Ovary (tissue), 9 donors: ENCODE data around the gene PUS1. TPM values are rescaled to one million over a fixed set of nuclear protein-coding genes. Genes with fewer than 3 reads are reported as not detected.

ENCODE experiments used
- DNase-seq, 5 donors: peaks; one replicate each; pipeline ENCODE4 v3.0.0-alpha.2; 2019 to 2020
- H3K27ac ChIP-seq, 2 donors: fragments of 200-600 bp; one replicate each; pipeline versions ENCODE4 v1.5.1 to v1.8.0; 2019 to 2022
- H3K27me3 ChIP-seq: fragments of 200-600 bp; one replicate; pipeline ENCODE4 v1.8.0; 2022
- H3K36me3 ChIP-seq: fragments of 200-600 bp; sonication (generic); one replicate; pipeline ENCODE4 v1.5.1; 2019
- H3K4me1 ChIP-seq: one replicate; pipeline ENCODE4 v1.8.1; 2013; ENCODE audit warnings: mild to moderate bottlenecking, moderate library complexity; ENCODE audit not compliant: insufficient read depth
- H3K4me3 ChIP-seq: fragments of 200-600 bp; sonication (generic); one replicate; pipeline ENCODE4 v1.5.1; 2017
- H3K9me3 ChIP-seq, 2 donors: fragments of 200-600 bp in 1 of 2; sonication (generic) in 1 of 2; one replicate each; pipeline versions ENCODE4 v1.5.1 to v1.8.1; 2013 to 2019; ENCODE audit warnings: mild to moderate bottlenecking in 1 of 2, moderate library complexity in 1 of 2
- EP300 ChIP-seq: sonication (generic); formaldehyde crosslinking; IDR thresholded peaks from one replicate; pipeline ENCODE4 v1.6.1; 2017; ENCODE audit warnings: antibody characterized with exemption
- POLR2A ChIP-seq: fragments of 450-650 bp; IDR thresholded peaks from one replicate; pipeline ENCODE4 v1.6.1; 2017; ENCODE audit warnings: antibody characterized with exemption, mild to moderate bottlenecking, moderate library complexity
- WGBS, 3 donors: extraction: QIAGEN DNeasy Blood & Tissue Kit in 1 of 3; methylation state at CpG; one replicate each; pipeline versions ENCODE4 v1.1.5 to v1.1.7; 2013 to 2017; 5-methylcytosine and 5-hydroxymethylcytosine counted together
- intact Hi-C, 4 donors: fragments of 100-400 bp; cut with DNase I; formaldehyde crosslinking; loops; one replicate each; pipeline versions ENCODE4 v1.11.0 to v1.15.1; 2022 to 2023
- polyA plus RNA-seq, 2 donors: library from polyadenylated mRNA; stranded (reverse); fragments of 200-250 nt in 1 of 2; fragments of 350-450 nt in 1 of 2; fragmentation: Illumina TruSeq in 1 of 2; extraction: RNeasy Lipid Tissue Mini Kit (QIAGEN cat#74804) in 1 of 2; gene quantifications; one replicate each; pipeline ENCODE4 v1.2.3, GENCODE V29; 2013 to 2014
- total RNA-seq, 7 donors: library from RNA; depleted of rRNA in 2 of 7; stranded (reverse); fragments of >200 nt in 2 of 7; fragmentation: NEBNext Ultra II Directional in 3 of 7; extraction: Animal tissue kit (Norgen Biotek cat#: 25700) in 3 of 7; gene quantifications; one replicate each; pipeline versions ENCODE4 v1.1.0 to v1.2.4, GENCODE V29; 2016 to 2023
- TF ChIP-seq, protein P1 (sequence below), 3 donors: fragments of 450-650 bp in 2 of 3; fragments of 200-600 bp in 1 of 3; IDR thresholded peaks; one replicate each; pipeline versions ENCODE4 v1.5.1 to v1.8.0; 2016 to 2022; ENCODE audit warnings: antibody characterized with exemption in 3 of 3, mild to moderate bottlenecking in 1 of 3
- donor health status: DM: no; HTN: no; CAD: no; lungs with moderate emphysema.
- donor health status: DM: no; HTN: no; CAD: no.
- donor health status: Bipolar disorder and iron deficiency.
- donor health status: DM: yes; HTN: yes; CAD: no.
- donor health status: DM: no; HTN: no; CAD: no.
- donor health status: DM: yes; HTN: yes; CAD: no.

PUS1 gene
- total and polyA plus RNA-seq, 9 donors: 3.5 to 34.7 (median 15.9) TPM

DNA sequence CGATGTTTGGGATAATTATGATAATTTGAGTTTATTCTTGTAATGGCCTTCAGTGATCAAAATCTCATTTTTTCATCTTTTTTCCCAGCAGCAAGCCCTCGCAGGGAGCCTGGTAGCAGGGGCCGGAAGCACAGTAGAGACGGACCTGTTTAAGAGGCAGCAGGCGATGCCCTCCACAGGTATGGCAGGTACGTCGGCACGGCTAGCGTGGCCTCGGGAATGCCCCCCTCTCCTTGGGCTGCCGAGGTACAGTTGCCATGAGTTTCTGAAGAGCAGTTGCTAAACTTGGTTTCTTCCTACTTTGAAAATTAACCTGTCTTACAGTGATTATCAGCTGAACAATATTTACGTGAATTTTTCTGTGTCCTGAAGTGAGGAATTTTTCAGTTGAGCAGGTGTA lies 50.5 kb downstream of the PUS1 start:
- intact Hi-C loops: no loop called here
- Histone ChIP-seq H3K4me1 (peaks cover 1% of the 10 kb centered on the region), H3K36me3 (no peaks in the 10 kb centered on the region), H3K27me3 (no peaks in the 10 kb centered on the region), H3K4me3 (no peak overlapping the region), H3K9me3 (no peaks in the 10 kb centered on the region), H3K27ac (no peak overlapping the region)
- no peak for TF ChIP-seq EP300
- TF ChIP-seq POLR2A: no peak
- TF ChIP-seq, protein P1, sequence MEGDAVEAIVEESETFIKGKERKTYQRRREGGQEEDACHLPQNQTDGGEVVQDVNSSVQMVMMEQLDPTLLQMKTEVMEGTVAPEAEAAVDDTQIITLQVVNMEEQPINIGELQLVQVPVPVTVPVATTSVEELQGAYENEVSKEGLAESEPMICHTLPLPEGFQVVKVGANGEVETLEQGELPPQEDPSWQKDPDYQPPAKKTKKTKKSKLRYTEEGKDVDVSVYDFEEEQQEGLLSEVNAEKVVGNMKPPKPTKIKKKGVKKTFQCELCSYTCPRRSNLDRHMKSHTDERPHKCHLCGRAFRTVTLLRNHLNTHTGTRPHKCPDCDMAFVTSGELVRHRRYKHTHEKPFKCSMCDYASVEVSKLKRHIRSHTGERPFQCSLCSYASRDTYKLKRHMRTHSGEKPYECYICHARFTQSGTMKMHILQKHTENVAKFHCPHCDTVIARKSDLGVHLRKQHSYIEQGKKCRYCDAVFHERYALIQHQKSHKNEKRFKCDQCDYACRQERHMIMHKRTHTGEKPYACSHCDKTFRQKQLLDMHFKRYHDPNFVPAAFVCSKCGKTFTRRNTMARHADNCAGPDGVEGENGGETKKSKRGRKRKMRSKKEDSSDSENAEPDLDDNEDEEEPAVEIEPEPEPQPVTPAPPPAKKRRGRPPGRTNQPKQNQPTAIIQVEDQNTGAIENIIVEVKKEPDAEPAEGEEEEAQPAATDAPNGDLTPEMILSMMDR (IDR thresholded peaks at IDR 0.05): no peak
- DNase-seq: no peak
- 84 to 90% (median 90%) methylated on average over 12 of the region's 12 CpGs for WGBS, 3 donors

DNA sequence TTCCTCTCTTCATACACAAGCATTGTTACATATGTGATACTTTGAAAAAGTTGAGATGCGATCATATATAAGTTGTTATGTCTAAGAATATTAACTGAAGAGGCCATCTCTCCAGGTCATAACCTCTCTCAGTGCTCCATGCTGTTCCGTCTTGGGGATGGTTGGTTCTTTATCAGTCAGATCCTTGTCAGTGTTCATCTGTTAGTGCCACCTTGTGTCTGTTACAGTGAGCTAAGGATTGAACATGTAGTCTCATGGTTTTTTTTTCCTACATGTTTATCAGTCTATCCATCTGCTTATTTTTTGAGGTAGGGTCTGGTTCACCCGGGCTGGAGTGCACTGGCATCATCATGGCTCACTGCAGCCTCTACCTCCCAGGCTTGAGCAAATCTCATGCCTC lies 51.2 kb downstream of the PUS1 start:
- Histone ChIP-seq H3K4me3 (no peak overlapping the region), H3K36me3 (no peaks in the 10 kb centered on the region), H3K9me3 (no peaks in the 10 kb centered on the region), H3K27me3 (no peaks in the 10 kb centered on the region), H3K27ac (no peak overlapping the region), H3K4me1 (peaks cover 1% of the 10 kb centered on the region)
- WGBS, 3 donors: 81 to 85% (median 84%) methylated on average over 3 of the region's 3 CpGs
- TF ChIP-seq EP300: no peak
- TF ChIP-seq, protein P1 (IDR thresholded peaks at IDR 0.05): no peak
- no peak for TF ChIP-seq POLR2A
- DNase-seq: no peak
- intact Hi-C loops: no loop called here

DNA sequence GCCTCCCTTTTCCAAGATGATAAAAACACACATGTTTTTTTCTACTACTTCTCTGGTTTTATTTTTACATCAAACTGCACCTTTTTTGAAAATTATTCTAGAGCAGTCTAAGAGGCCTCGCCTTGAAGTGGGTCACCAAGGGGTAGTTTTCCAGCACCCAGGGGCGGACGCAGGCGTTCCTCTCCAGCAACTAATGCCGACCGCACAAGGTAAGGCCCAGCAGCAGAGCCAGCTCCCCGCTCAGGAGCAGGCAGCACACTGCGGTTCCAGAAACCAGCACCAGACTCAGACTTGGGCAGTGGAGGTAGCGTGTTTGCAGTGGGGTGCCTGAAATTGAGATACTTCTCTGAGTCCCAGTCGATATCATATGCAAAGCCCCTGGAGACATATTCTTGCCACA lies 52.3 kb downstream of the PUS1 start:
- no peak for DNase-seq
- H3K27ac ChIP-seq: no peak overlapping the region
- no peaks in the 10 kb centered on the region for H3K4me1 ChIP-seq
- no peak overlapping the region for H3K4me3 ChIP-seq
- H3K36me3 ChIP-seq: no peaks in the 10 kb centered on the region
- H3K9me3 ChIP-seq: no peaks in the 10 kb centered on the region
- no peaks in the 10 kb centered on the region for H3K27me3 ChIP-seq
- intact Hi-C loops: no loop called here
- 95 to 96% (median 95%) methylated on average over 10 of the region's 10 CpGs for WGBS, 3 donors
- TF ChIP-seq, protein P1 (IDR thresholded peaks at IDR 0.05): no peak
- TF ChIP-seq POLR2A (no peak), EP300 (no peak)

DNA sequence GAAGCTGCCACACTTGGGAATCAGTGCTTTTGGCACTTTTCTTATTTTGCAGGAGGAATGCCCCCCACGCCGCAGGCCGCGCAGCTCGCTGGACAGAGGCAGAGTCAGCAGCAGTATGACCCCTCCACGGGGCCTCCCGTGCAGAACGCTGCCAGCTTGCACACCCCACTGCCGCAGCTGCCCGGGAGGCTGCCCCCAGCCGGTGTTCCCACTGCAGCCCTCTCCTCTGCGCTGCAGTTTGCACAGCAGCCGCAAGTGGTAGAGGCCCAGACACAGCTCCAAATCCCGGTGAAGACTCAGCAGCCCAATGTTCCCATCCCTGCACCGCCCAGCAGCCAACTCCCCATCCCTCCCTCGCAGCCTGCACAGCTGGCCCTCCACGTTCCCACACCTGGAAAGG lies 53.0 kb downstream of the PUS1 start:
- Histone ChIP-seq H3K27ac (no peak overlapping the region), H3K4me1 (no peaks in the 10 kb centered on the region), H3K36me3 (no peaks in the 10 kb centered on the region), H3K4me3 (no peak overlapping the region), H3K9me3 (no peaks in the 10 kb centered on the region), H3K27me3 (no peaks in the 10 kb centered on the region)
- TF ChIP-seq, protein P1 (IDR thresholded peaks at IDR 0.05): no peak
- TF ChIP-seq EP300 (no peak), POLR2A (no peak)
- intact Hi-C loops: no loop called here
- no peak for DNase-seq
- WGBS, 3 donors: 87 to 96% (median 90%) methylated on average over 17 of the region's 17 CpGs

DNA sequence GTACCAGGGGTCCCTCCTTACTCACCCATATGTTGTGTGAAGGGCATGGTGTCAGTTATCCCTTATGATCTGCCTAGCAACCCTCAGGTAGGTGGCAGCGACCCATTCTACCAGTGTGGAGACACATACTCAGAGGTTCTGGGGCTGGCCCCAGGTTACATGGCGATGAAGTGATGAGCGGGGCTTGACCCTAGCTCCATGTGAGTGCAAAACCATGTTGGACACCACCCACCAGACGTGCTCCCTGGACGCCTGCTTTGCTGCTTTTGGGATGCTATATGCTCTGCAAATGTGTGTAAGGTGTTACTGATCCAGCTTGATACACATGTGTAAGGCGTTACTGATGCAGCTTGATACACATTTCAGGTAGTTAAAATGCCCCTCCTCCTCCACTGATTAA lies 54.0 kb downstream of the PUS1 start:
- no peaks in the 10 kb centered on the region for H3K4me1 ChIP-seq
- 94 to 95% (median 95%) methylated on average over 6 of the region's 6 CpGs for WGBS, 3 donors
- no peak for DNase-seq
- H3K27ac ChIP-seq: no peak overlapping the region
- intact Hi-C loops: no loop called here
- no peaks in the 10 kb centered on the region for H3K27me3 ChIP-seq
- H3K9me3 ChIP-seq: no peaks in the 10 kb centered on the region
- no peaks in the 10 kb centered on the region for H3K36me3 ChIP-seq
- TF ChIP-seq, protein P1 (IDR thresholded peaks at IDR 0.05): no peak
- TF ChIP-seq EP300 (no peak), POLR2A (no peak)
- H3K4me3 ChIP-seq: no peak overlapping the region
